K562 (cell line): ENCODE results near the gene ATP6V1G2. TPM values are rescaled to one million over a fixed set of nuclear protein-coding genes. Genes with fewer than 3 reads are reported as not detected.
A peak's percentile ranks its signal among the peaks of the same experiment; 100 is the strongest.

ENCODE experiments used
- BRF1 ChIP-seq: IDR thresholded peaks from 3 replicates; pipeline ENCODE4 v1.6.1; 2011; ENCODE audit warnings: borderline replicate concordance, mild to moderate bottlenecking; ENCODE audit not compliant: insufficient read length; ENCODE audit errors: extremely low read depth
- GTF3C2 ChIP-seq: IDR thresholded peaks from 3 replicates; pipeline ENCODE4 v1.6.1; 2011; ENCODE audit warnings: borderline replicate concordance, mild to moderate bottlenecking, moderate library complexity; ENCODE audit not compliant: insufficient read length; ENCODE audit errors: extremely low read depth
- HDAC3 ChIP-seq: fragments of 450-650 bp; IDR thresholded peaks from 2 replicates; pipeline ENCODE4 v1.6.1; 2018; ENCODE audit warnings: borderline replicate concordance, mild to moderate bottlenecking, moderate library complexity; ENCODE audit not compliant: partially characterized antibody
- HMG20A ChIP-seq: fragments of 450-650 bp; formaldehyde crosslinking; conservative IDR thresholded peaks from 2 replicates; pipeline ENCODE4 v1.4.0; 2020; ENCODE audit warnings: mild to moderate bottlenecking, mixed read lengths
- ID3 ChIP-seq, 2 experiments: fragments of 250-450 bp in 1 of 2; fragments of 450-650 bp in 1 of 2; sonication (Bioruptor Pico) in 1 of 2; IDR thresholded peaks; 2 replicates each; pipeline versions ENCODE4 v1.6.1 to v1.8.0; 2016 to 2021; ENCODE audit warnings: mild to moderate bottlenecking in 2 of 2, moderate library complexity in 2 of 2, missing compliant biosample characterization in 1 of 2, missing genetic modification characterization in 1 of 2
- NR3C1 ChIP-seq: sonication (generic); formaldehyde crosslinking; IDR thresholded peaks from 2 replicates; pipeline ENCODE4 v1.8.1; 2022; ENCODE audit warnings: missing genetic modification reagents
- NRF1 ChIP-seq, 2 experiments: fragments of 450-650 bp; IDR thresholded peaks in 1 of 2; conservative IDR thresholded peaks in 1 of 2; 2 replicates each; pipeline ENCODE4 v1.6.1; 2014; ENCODE audit warnings: mild to moderate bottlenecking in 2 of 2
- PHF8 ChIP-seq: fragments of 200-600 bp; sonication (generic); IDR thresholded peaks from 2 replicates; pipeline ENCODE4 v1.6.1; 2012; ENCODE audit warnings: mixed run types, mild to moderate bottlenecking, inconsistent platforms, low read length, moderate library complexity, borderline replicate concordance
- PTBP1 ChIP-seq: fragments of 200-400 bp; formaldehyde crosslinking; IDR thresholded peaks from 2 replicates; pipeline ENCODE4 v1.6.1; 2017; ENCODE audit warnings: low read depth, low read length
- STAG1 ChIP-seq: sonication (generic); formaldehyde crosslinking; IDR thresholded peaks from 2 replicates; pipeline ENCODE4 v1.5.0; 2020; ENCODE audit warnings: missing genetic modification reagents, borderline replicate concordance
- TFAM ChIP-seq: fragments of 250-450 bp; sonication (Bioruptor Pico); conservative IDR thresholded peaks from 2 replicates; pipeline ENCODE4 v1.5.0; 2021; ENCODE audit warnings: mild to moderate bottlenecking, moderate library complexity
- TGIF2 ChIP-seq: sonication (generic); formaldehyde crosslinking; IDR thresholded peaks from 2 replicates; pipeline ENCODE4 v1.8.1; 2022; ENCODE audit warnings: mild to moderate bottlenecking, missing genetic modification reagents, moderate library complexity
- THRA ChIP-seq: fragments of 450-650 bp; IDR thresholded peaks from 2 replicates; pipeline ENCODE4 v1.6.1; 2017; ENCODE audit warnings: mild to moderate bottlenecking, moderate library complexity
- ZBTB12 ChIP-seq: fragments of 250-450 bp; sonication (Bioruptor Pico); IDR thresholded peaks from 2 replicates; pipeline ENCODE4 v1.4.0; 2020
- ZHX1 ChIP-seq: fragments of 150-350 bp; conservative IDR thresholded peaks from 2 replicates; pipeline ENCODE4 v1.6.1; 2014; ENCODE audit warnings: low read length
- ZNF311 ChIP-seq: fragments of 250-450 bp; sonication (Bioruptor Pico); IDR thresholded peaks from 2 replicates; pipeline ENCODE4 v1.4.0; 2020; ENCODE audit warnings: mild to moderate bottlenecking, moderate library complexity
- polyA plus RNA-seq, 8 experiments: library from polyadenylated mRNA; depleted of rRNA in 4 of 8; stranded (reverse) in 5 of 8; unstranded in 3 of 8; fragments of >200 nt; fragmentation: Nextera tagmentation in 2 of 8; fragmentation: Illumina TruSeq in 1 of 8; extraction: Ambion mirVana in 2 of 8; extraction: Trizol in 1 of 8; gene quantifications; 2 replicates each; pipeline versions ENCODE4 v1.2.1 to v1.2.3, GENCODE V29; 2011 to 2014; ENCODE audit warnings: inconsistent platforms in 1 of 8, missing spikeins in 1 of 8
- total RNA-seq, 7 experiments: library from RNA; depleted of rRNA in 6 of 7; stranded (reverse); fragments of >200 nt in 6 of 7; fragmentation: Illumina TruSeq in 2 of 7; extraction: Trizol in 2 of 7; gene quantifications; 2 replicates each; pipeline versions ENCODE4 v1.2.1 to v1.2.3, GENCODE V29; 2011 to 2021; ENCODE audit warnings: low replicate concordance in 1 of 7

ATP6V1G2 gene
- total and polyA plus RNA-seq, 9 of the 15 experiments (the other 6 are each of a cell fraction or from before 2014, with no cell fraction given) = 0.14 to 1.5 (median 0.33) TPM

- peak; percentile 28; the same call in 1 of the 2 replicates for TF ChIP-seq ZBTB12 (CRISPR knock-in tag)
- no peak for TF ChIP-seq TFAM
- no peak for TF ChIP-seq STAG1
- no peak; the same call in 1 of the 2 replicates for TF ChIP-seq TGIF2 (CRISPR knock-in tag)
- 0 out of 2 replicates have a peak, but pooled peaks have one; percentile 61 for TF ChIP-seq PTBP1
- TF ChIP-seq ZHX1 = peak; percentile 78; the same call in 1 of the 2 replicates
- no peak for TF ChIP-seq ID3 (CRISPR knock-in tag; IDR thresholded peaks at IDR 0.05)
- peak; percentile 82 for TF ChIP-seq ID3 (tag; IDR thresholded peaks at IDR 0.05)
- peak; percentile 56 for TF ChIP-seq HDAC3
- peak; percentile 84; the same call in 1 of the 2 replicates for TF ChIP-seq PHF8
- TF ChIP-seq ZNF311 = no peak
- TF ChIP-seq BRF1 = no peak
- TF ChIP-seq GTF3C2 = no peak
- no peak for TF ChIP-seq NR3C1 (CRISPR knock-in tag)
- TF ChIP-seq HMG20A (CRISPR knock-in tag) = no peak
- peak; percentile 66 for TF ChIP-seq THRA
- peak; percentile 95 to 96 for TF ChIP-seq NRF1 (conservative IDR thresholded peaks at IDR 0.05 in 1 of 2, IDR thresholded peaks at IDR 0.05 in 1 of 2)
Observed at GRCh38 chr6:31541658-31542521, 4.5 kb downstream of the ATP6V1G2 start, which contains the start of gene DDX39B (continued).
